Smooth muscle cell (in vitro differentiated cells): ENCODE data around the gene ITPKB. TPM values are rescaled to one million over a fixed set of nuclear protein-coding genes. Genes with fewer than 3 reads are reported as not detected.

Source experiments
- DNase-seq: peaks from one replicate; lab custom pipeline; 2025; ENCODE audit not compliant: unreplicated experiment; lab: John Stamatoyannopoulos, UW
- H2AFZ ChIP-seq: fragments of 200-600 bp; sonication (generic); 2 replicates; pipeline ENCODE4 v1.6.0; 2016; ENCODE audit warnings: antibody characterized with exemption, low read depth, mild to moderate bottlenecking
- H3F3A ChIP-seq: fragments of 200-600 bp; sonication (generic); 2 replicates; pipeline ENCODE4 v1.6.0; 2017; ENCODE audit warnings: antibody characterized with exemption, low read depth
- H3K27ac ChIP-seq: fragments of 200-600 bp; sonication (generic); 2 replicates; pipeline ENCODE4 v1.5.1; 2016; ENCODE audit warnings: low read depth, mild to moderate bottlenecking
- H3K27me3 ChIP-seq: fragments of 200-600 bp; sonication (generic); 2 replicates; pipeline ENCODE4 v1.6.1; 2016; ENCODE audit warnings: low read depth, mild to moderate bottlenecking
- H3K36me3 ChIP-seq: fragments of 200-600 bp; sonication (generic); 2 replicates; pipeline ENCODE4 v1.5.1; 2016; ENCODE audit warnings: low read depth
- H3K4me1 ChIP-seq: fragments of 200-600 bp; sonication (generic); 2 replicates; pipeline ENCODE4 v1.5.1; 2016; ENCODE audit warnings: low read depth
- H3K4me2 ChIP-seq: fragments of 200-600 bp; sonication (generic); 2 replicates; pipeline ENCODE4 v1.6.0; 2016; ENCODE audit warnings: mild to moderate bottlenecking
- H3K4me3 ChIP-seq: fragments of 200-600 bp; sonication (generic); 2 replicates; pipeline ENCODE4 v1.5.1; 2016; ENCODE audit warnings: mild to moderate bottlenecking
- H3K79me2 ChIP-seq: fragments of 200-600 bp; sonication (generic); 2 replicates; pipeline ENCODE4 v1.6.0; 2016; ENCODE audit warnings: low read depth, mild to moderate bottlenecking
- H3K9ac ChIP-seq: fragments of 200-600 bp; sonication (generic); 2 replicates; pipeline ENCODE4 v1.6.0; 2016; ENCODE audit warnings: low read depth
- H3K9me3 ChIP-seq: fragments of 200-600 bp; sonication (generic); replicated peaks from 2 replicates; pipeline ENCODE4 v1.5.1; 2016; ENCODE audit warnings: low read depth
- H4K20me1 ChIP-seq: fragments of 200-600 bp; sonication (generic); 2 replicates; pipeline ENCODE4 v1.6.0; 2016; ENCODE audit warnings: low read depth
- WGBS: methylation state at CpG from one replicate; pipeline ENCODE4 v1.1.7; 2016; ENCODE audit warnings: low lambda C conversion rate; 5-methylcytosine and 5-hydroxymethylcytosine counted together
- polyA plus RNA-seq: library from polyadenylated mRNA; unstranded; fragments of >200 nt; fragmentation: Nextera tagmentation; extraction: Ambion mirVana; gene quantifications from 2 replicates; pipeline ENCODE4 v1.2.1, GENCODE V29; 2016
- total RNA-seq: library from RNA; depleted of rRNA; stranded (reverse); fragments of >200 nt; gene quantifications from 2 replicates; pipeline ENCODE4 v1.2.3, GENCODE V29; 2014
- TF ChIP-seq, protein P1 (sequence below): fragments of 200-600 bp; sonication (generic); IDR thresholded peaks from 2 replicates; pipeline ENCODE4 v1.5.1; 2017; ENCODE audit warnings: borderline replicate concordance, mild to moderate bottlenecking, antibody characterized with exemption; ENCODE audit not compliant: insufficient read depth, poor library complexity, severe bottlenecking

The ITPKB gene
- total and polyA plus RNA-seq, 2 experiments from 2014 or later, result 8.9 to 11.4 TPM

DNA sequence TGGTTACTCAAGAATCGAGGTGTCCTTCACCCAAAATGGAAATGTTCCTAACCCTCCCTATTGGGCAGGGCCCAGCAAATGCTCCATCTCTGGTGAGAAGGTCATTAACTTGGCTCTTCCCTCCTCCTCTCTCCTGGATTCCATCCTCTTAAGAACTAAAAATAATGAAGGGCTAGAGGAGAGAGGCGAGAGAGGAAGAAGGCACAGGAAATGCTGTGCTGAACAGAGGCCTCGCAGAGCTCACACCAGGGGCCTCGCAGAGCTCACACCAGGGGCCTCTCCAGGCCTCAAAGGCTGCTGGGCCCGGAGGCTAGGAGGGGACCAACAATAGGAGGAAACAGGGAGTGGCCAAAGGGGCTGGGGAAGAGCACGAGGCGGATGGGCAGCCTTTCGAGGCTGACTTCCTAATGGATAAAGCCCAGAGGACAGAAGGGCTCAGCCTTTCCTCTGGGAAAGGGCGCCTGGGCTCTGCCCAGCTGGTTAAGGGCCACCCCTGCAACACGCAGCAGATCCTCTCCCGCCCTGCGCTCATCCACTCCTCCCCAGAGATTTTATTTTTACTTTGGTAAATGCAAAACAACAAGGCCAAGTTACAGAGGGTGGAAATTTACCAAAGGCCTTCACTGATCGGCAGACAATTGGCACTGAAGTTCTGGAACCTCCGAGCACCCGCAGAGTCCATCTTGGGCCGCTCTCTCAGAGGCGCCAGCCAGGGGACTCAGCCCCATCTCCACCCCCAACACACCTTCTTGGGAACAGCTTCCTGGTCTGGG is 78.5 kb downstream of the ITPKB start:
- Histone ChIP-seq H3K9ac (no peak overlapping the region), H3K27ac (peak overlapping the region; percentile 95), H3K79me2 (peaks cover 8% of the 10 kb centered on the region), H4K20me1 (no peaks in the 10 kb centered on the region), H3K27me3 (no peaks in the 10 kb centered on the region), H2AFZ (no peak overlapping the region), H3K9me3 (no peaks in the 10 kb centered on the region), H3K4me2 (peak overlapping the region; percentile 10), H3F3A (peaks cover 33% of the 10 kb centered on the region), H3K4me1 (peaks cover 49% of the 10 kb centered on the region), H3K36me3 (no peaks in the 10 kb centered on the region), H3K4me3 (no peak overlapping the region)
- DNase-seq, result no peak
- WGBS, result 73% methylated on average over 17 of the region's 17 CpGs
- TF ChIP-seq, protein P1, sequence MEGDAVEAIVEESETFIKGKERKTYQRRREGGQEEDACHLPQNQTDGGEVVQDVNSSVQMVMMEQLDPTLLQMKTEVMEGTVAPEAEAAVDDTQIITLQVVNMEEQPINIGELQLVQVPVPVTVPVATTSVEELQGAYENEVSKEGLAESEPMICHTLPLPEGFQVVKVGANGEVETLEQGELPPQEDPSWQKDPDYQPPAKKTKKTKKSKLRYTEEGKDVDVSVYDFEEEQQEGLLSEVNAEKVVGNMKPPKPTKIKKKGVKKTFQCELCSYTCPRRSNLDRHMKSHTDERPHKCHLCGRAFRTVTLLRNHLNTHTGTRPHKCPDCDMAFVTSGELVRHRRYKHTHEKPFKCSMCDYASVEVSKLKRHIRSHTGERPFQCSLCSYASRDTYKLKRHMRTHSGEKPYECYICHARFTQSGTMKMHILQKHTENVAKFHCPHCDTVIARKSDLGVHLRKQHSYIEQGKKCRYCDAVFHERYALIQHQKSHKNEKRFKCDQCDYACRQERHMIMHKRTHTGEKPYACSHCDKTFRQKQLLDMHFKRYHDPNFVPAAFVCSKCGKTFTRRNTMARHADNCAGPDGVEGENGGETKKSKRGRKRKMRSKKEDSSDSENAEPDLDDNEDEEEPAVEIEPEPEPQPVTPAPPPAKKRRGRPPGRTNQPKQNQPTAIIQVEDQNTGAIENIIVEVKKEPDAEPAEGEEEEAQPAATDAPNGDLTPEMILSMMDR, result no peak

DNA sequence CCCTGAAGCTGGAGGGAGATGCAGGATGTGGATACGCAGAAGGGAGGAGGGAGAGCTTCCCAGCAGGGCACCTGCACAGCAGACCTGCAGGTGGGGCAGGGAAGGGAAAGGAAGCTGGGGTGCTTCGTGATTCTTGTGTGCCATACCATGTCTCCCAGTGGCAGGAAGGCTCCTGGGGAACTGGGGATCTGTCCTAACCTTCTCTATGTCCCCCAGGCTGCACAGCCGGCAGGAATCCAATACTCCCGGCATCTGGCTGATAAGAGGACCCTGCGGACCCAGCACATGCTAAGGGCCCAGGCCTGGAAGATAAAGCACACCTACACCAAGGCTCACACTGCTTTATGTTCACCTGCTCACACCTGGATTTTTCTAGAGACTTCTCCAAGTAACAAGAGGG is 79.4 kb downstream of the ITPKB start:
- H3K9ac ChIP-seq, result no peak overlapping the region
- H3K27me3 ChIP-seq, result no peaks in the 10 kb centered on the region
- peaks cover 55% of the 10 kb centered on the region for H3K4me1 ChIP-seq
- H3F3A ChIP-seq, result peaks cover 30% of the 10 kb centered on the region
- WGBS, result 89% methylated on average over 5 of the region's 5 CpGs
- no peak overlapping the region for H3K27ac ChIP-seq
- no peaks in the 10 kb centered on the region for H3K9me3 ChIP-seq
- no peak overlapping the region for H2AFZ ChIP-seq
- no peak for DNase-seq
- H3K36me3 ChIP-seq, result no peaks in the 10 kb centered on the region
- TF ChIP-seq, protein P1, result no peak
- no peak overlapping the region for H3K4me2 ChIP-seq
- no peaks in the 10 kb centered on the region for H4K20me1 ChIP-seq
- no peak overlapping the region for H3K4me3 ChIP-seq
- H3K79me2 ChIP-seq, result peaks cover 8% of the 10 kb centered on the region

DNA sequence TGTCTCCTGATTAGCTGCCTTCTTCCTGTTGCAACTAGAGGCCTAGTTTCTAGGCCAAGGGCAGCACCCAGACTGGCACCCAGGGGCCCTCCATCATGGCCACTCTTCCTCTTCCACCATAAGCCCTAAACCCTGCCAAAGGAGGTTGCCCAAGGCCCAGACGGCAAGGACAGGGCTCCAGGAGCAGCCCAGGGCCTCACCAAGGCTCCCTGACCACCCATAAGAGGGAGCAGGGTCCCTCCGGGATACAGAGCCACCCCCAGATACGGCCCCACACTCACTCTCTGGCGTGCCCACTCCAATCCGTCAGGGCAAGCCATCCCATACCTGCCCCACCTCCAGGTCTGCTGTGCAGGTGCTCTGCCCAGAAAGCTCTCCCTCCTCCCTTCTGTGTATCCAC is 79.9 kb downstream of the ITPKB start:
- Histone ChIP-seq H3K27ac (no peak overlapping the region), H3K79me2 (peaks cover 8% of the 10 kb centered on the region), H2AFZ (no peak overlapping the region), H3K4me1 (peaks cover 55% of the 10 kb centered on the region), H3K4me2 (no peak overlapping the region), H3F3A (peaks cover 28% of the 10 kb centered on the region), H3K4me3 (no peak overlapping the region), H3K36me3 (no peaks in the 10 kb centered on the region), H3K9ac (no peak overlapping the region), H3K27me3 (no peaks in the 10 kb centered on the region), H3K9me3 (no peaks in the 10 kb centered on the region), H4K20me1 (no peaks in the 10 kb centered on the region)
- DNase-seq, result no peak
- TF ChIP-seq, protein P1, result no peak
- WGBS, result 92% methylated on average over 5 of the region's 5 CpGs
